Activated effector memory CD4-positive, alpha-beta T cell treated with anti-CD3 and anti-CD28 coated beads, Interleukin-2, amount 50 U/mL, for 16 hours (primary cell): ENCODE results near the gene ATP5PO.
"Not testable (repeated sequence)": the region's sequence is repeated elsewhere in the genome, so short reads cannot be mapped to it uniquely, and the experiment has no call there.

Source experiments
- DNase-seq: peaks from one replicate; pipeline ENCODE4 v3.0.0-alpha.2; 2020

Gene ATP5PO

GRCh38 chr21:33897739-33898138 is 17.9 kb downstream of the ATP5PO start:
- DNase-seq, result no peak

GRCh38 chr21:33897098-33897497 is 18.5 kb downstream of the ATP5PO start:
- no peak for DNase-seq

- no peak for DNase-seq
These were observed 18.9 kb downstream of the ATP5PO start for GRCh38 chr21:33896691-33897090.

GRCh38 chr21:33895356-33895755 is 20.2 kb downstream of the ATP5PO start:
- no peak for DNase-seq

GRCh38 chr21:33894736-33895288 is 20.8 kb downstream of the ATP5PO start:
- peak; percentile 81 for DNase-seq

GRCh38 chr21:33893917-33894316 is 21.7 kb downstream of the ATP5PO start:
- DNase-seq, result no peak

GRCh38 chr21:33892853-33893252 is 22.8 kb downstream of the ATP5PO start:
- no peak for DNase-seq

- DNase-seq, result no peak
These were observed 25.4 kb downstream of the ATP5PO start for GRCh38 chr21:33890187-33890586.

- DNase-seq, result no peak
These were observed 29.3 kb downstream of the ATP5PO start for GRCh38 chr21:33886321-33886720.

- DNase-seq, result no peak
These were observed 30.5 kb downstream of the ATP5PO start for GRCh38 chr21:33885172-33885514.

- no peak for DNase-seq
These were observed 31.0 kb downstream of the ATP5PO start for GRCh38 chr21:33884376-33885171.

- DNase-seq, result no peak
These were observed 32.5 kb downstream of the ATP5PO start for GRCh38 chr21:33883118-33883517.

- DNase-seq, result no peak
These were observed 33.7 kb downstream of the ATP5PO start for GRCh38 chr21:33881689-33882440.

GRCh38 chr21:33880626-33881025 is 35.0 kb downstream of the ATP5PO start:
- DNase-seq, result no peak

GRCh38 chr21:33878824-33879223 is 36.8 kb downstream of the ATP5PO start:
- no peak for DNase-seq

- DNase-seq, result no peak
These were observed 40.4 kb downstream of the ATP5PO start for GRCh38 chr21:33875026-33875695.

- no peak for DNase-seq
These were observed 41.4 kb downstream of the ATP5PO start for GRCh38 chr21:33874161-33874560.

GRCh38 chr21:33872881-33873515 is 42.6 kb downstream of the ATP5PO start:
- DNase-seq, result no peak

GRCh38 chr21:33871171-33871570 is 44.4 kb downstream of the ATP5PO start:
- DNase-seq, result no peak

GRCh38 chr21:33870768-33871167 is 44.8 kb downstream of the ATP5PO start:
- no peak for DNase-seq

GRCh38 chr21:33869873-33870272 is 45.7 kb downstream of the ATP5PO start:
- no peak for DNase-seq

- DNase-seq, result not testable (repeated sequence)
These were observed 47.7 kb downstream of the ATP5PO start for GRCh38 chr21:33867868-33868267.

GRCh38 chr21:33866826-33867225 is 48.8 kb downstream of the ATP5PO start:
- DNase-seq, result no peak
